ENCODE measurements around the gene IFITM1.

GRCh38 chr11:278001-278951, 35.6 kb upstream of the IFITM1 start, which contains the start of gene NLRP6:
- TF ChIP-seq, protein P1, sequence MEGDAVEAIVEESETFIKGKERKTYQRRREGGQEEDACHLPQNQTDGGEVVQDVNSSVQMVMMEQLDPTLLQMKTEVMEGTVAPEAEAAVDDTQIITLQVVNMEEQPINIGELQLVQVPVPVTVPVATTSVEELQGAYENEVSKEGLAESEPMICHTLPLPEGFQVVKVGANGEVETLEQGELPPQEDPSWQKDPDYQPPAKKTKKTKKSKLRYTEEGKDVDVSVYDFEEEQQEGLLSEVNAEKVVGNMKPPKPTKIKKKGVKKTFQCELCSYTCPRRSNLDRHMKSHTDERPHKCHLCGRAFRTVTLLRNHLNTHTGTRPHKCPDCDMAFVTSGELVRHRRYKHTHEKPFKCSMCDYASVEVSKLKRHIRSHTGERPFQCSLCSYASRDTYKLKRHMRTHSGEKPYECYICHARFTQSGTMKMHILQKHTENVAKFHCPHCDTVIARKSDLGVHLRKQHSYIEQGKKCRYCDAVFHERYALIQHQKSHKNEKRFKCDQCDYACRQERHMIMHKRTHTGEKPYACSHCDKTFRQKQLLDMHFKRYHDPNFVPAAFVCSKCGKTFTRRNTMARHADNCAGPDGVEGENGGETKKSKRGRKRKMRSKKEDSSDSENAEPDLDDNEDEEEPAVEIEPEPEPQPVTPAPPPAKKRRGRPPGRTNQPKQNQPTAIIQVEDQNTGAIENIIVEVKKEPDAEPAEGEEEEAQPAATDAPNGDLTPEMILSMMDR (IDR thresholded peaks at IDR 0.05): no peak
- TF ChIP-seq POLR2A (IDR thresholded peaks at IDR 0.05) (no peak), POLR2AphosphoS5 (IDR thresholded peaks at IDR 0.05) (no peak), EP300 (IDR thresholded peaks at IDR 0.05) (no peak)

Data from stomach (tissue), 4 donors.